ENCODE measurements around the gene PCAT7. TPM values are rescaled to one million over a fixed set of nuclear protein-coding genes. Genes with fewer than 3 reads are reported as not detected.
"Not testable (repeated sequence)": the region's sequence is repeated elsewhere in the genome, so short reads cannot be mapped to it uniquely, and the experiment has no call there.

Gene PCAT7
- total and polyA plus RNA-seq, 8 donors, result 0.18 to 1.8 (median 0.62) TPM; not detected in 1

DNA sequence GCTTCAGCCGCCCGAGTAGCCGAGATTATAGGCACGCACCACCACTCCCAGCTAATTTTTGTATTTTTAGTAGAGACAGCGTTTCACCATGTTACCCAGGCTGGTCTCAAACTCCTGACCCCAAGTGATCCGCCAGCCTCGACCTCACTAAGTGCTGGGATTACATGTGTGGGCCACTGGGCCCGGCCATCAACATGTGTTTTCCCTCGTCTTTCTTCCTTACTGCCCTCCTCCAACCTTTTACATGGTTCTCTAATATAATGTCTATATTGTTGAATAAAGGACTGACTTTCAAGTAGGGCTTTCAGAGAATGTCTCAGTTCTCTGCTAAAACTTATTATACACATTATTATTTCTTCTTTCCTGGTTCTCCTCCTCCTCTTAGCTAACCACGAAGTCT, 21.3 kb upstream of the PCAT7 start:
- Histone ChIP-seq H3K4me3 (no peak overlapping the region), H3K27ac (no peak overlapping the region), H3K9me3 (no peaks in the 10 kb centered on the region), H3K4me1 (peaks cover 0 to 9% (median 6%) of the 10 kb centered on the region in 4 donors), H3K27me3 (no peaks in the 10 kb centered on the region), H3K36me3 (no peaks in the 10 kb centered on the region)
- intact Hi-C loops (cut with DNase I; ENCODE audit: low total_unique reads), result no loop called here
- WGBS, 5 donors, result 79 to 88% (median 86%) methylated on average over 10 of the region's 10 CpGs
- no peak for DNase-seq
- TF ChIP-seq POLR2AphosphoS5 (IDR thresholded peaks at IDR 0.05), result no peak
- TF ChIP-seq EP300 (IDR thresholded peaks at IDR 0.05), result no peak
- no peak for TF ChIP-seq POLR2A (IDR thresholded peaks at IDR 0.05)
- TF ChIP-seq, protein P1, sequence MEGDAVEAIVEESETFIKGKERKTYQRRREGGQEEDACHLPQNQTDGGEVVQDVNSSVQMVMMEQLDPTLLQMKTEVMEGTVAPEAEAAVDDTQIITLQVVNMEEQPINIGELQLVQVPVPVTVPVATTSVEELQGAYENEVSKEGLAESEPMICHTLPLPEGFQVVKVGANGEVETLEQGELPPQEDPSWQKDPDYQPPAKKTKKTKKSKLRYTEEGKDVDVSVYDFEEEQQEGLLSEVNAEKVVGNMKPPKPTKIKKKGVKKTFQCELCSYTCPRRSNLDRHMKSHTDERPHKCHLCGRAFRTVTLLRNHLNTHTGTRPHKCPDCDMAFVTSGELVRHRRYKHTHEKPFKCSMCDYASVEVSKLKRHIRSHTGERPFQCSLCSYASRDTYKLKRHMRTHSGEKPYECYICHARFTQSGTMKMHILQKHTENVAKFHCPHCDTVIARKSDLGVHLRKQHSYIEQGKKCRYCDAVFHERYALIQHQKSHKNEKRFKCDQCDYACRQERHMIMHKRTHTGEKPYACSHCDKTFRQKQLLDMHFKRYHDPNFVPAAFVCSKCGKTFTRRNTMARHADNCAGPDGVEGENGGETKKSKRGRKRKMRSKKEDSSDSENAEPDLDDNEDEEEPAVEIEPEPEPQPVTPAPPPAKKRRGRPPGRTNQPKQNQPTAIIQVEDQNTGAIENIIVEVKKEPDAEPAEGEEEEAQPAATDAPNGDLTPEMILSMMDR (IDR thresholded peaks at IDR 0.05), result no peak

DNA sequence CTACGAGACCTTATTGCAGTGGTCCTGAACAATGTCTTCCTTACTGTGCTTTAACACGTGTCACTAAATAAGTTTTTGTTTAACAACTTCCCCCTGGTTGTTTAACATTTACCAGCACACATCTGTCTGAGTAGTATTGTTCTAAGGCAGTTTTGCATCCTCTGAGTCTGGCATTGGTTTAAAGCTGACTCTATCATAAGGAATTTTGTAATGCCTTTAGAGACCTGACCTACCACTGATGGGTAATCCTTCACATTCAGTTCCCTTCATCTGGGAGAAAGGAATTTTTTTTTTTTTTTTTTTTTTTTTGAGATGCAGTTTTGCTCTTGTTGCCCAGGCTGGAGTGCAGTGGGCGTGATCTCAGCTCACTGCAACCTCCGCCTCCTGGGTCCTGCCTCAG, 20.0 kb upstream of the PCAT7 start:
- TF ChIP-seq POLR2AphosphoS5 (IDR thresholded peaks at IDR 0.05) (no peak), POLR2A (IDR thresholded peaks at IDR 0.05) (no peak), EP300 (IDR thresholded peaks at IDR 0.05) (no peak)
- TF ChIP-seq, protein P1 (IDR thresholded peaks at IDR 0.05), result no peak
- H3K4me1 ChIP-seq, result peaks cover 0 to 9% (median 6%) of the 10 kb centered on the region in 4 donors
- H3K27me3 ChIP-seq, result no peaks in the 10 kb centered on the region
- H3K27ac ChIP-seq, result no peak overlapping the region
- H3K36me3 ChIP-seq, result no peaks in the 10 kb centered on the region
- intact Hi-C loops (cut with DNase I; ENCODE audit: low total_unique reads), result no loop called here
- no peaks in the 10 kb centered on the region for H3K9me3 ChIP-seq
- DNase-seq, result no peak
- 69 to 86% (median 81%) methylated on average over 4 of the region's 4 CpGs for WGBS, 5 donors
- H3K4me3 ChIP-seq, result no peak overlapping the region

DNA sequence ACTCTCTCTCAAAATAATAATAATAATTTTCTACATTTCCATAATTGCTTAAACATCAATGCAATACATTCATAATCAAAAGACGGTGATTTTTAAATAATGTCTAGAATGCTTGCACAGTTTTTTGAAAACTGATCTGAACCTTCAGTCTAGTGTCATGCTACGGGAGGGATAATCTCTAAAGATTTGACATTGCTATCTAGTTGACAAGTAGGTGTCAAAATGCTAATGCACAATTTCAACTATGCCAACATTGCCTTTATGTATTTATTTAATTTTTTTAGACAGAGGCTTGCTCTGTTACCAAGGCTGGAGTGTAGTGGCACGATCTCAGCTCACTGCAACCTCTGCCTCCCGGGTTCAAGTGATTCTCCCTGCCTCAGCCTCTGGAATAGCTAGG, 16.0 kb upstream of the PCAT7 start:
- H3K4me1 ChIP-seq, result no peaks in the 10 kb centered on the region
- no peak overlapping the region for H3K4me3 ChIP-seq
- no peaks in the 10 kb centered on the region for H3K36me3 ChIP-seq
- no peaks in the 10 kb centered on the region for H3K9me3 ChIP-seq
- intact Hi-C loops (cut with DNase I; ENCODE audit: low total_unique reads), result no loop called here
- H3K27ac ChIP-seq, result no peak overlapping the region
- DNase-seq, result no peak
- TF ChIP-seq, protein P1 (IDR thresholded peaks at IDR 0.05), result no peak
- TF ChIP-seq POLR2AphosphoS5 (IDR thresholded peaks at IDR 0.05) (no peak), EP300 (IDR thresholded peaks at IDR 0.05) (no peak), POLR2A (IDR thresholded peaks at IDR 0.05) (no peak)
- no peaks in the 10 kb centered on the region for H3K27me3 ChIP-seq
- 84 to 92% (median 88%) methylated on average over 4 of the region's 4 CpGs for WGBS, 5 donors

DNA sequence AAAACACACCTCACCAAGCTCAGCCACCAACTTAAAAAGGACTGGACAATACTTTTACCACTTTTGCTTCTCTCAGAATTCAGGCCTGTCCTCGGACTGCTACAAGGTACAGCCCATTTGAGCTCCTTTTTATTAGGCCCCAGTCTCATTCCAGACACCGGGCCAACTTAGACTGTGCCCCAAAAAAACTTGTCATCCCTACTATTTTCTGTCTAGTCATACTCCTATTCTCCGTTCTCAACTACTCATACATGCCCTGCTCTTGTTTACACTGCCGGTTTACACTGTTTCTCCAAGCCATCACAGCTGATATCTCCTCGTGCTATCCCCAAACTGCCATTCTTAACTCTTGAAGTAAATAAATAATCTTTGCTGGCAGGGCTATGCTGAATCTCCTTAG, 10.5 kb upstream of the PCAT7 start:
- H3K27me3 ChIP-seq; H3K27ac ChIP-seq; DNase-seq; H3K36me3 ChIP-seq; H3K4me1 ChIP-seq; H3K4me3 ChIP-seq; intact Hi-C loops (cut with DNase I; ENCODE audit: low total_unique reads); H3K9me3 ChIP-seq: not testable (repeated sequence)
- 61 to 73% (median 66%) methylated on average over 2 to 4 of the region's 5 CpGs for WGBS, 5 donors

DNA sequence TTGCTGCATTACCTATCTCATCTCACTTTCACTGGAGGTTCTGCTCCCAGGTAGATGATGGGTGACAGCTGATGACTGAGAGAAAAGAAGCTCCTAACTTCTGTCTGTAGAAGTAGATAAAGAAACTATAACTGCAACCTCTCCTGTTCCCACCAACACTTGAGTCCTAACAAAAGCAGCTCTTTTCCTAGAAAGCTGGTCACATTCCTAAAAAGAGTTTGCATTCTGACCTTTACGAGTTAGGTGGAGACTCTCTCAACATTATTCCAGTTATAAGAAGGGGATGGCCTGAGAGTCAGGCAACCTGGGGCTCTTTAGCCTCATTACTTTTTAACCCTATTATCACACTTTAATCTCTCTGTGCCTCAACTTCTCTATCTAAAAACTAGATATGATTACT, 8.9 kb upstream of the PCAT7 start:
- H3K9me3 ChIP-seq, result no peaks in the 10 kb centered on the region
- no peaks in the 10 kb centered on the region for H3K4me1 ChIP-seq
- no peak for TF ChIP-seq POLR2AphosphoS5 (IDR thresholded peaks at IDR 0.05)
- TF ChIP-seq, protein P1 (IDR thresholded peaks at IDR 0.05), result no peak
- no peak for TF ChIP-seq EP300 (IDR thresholded peaks at IDR 0.05)
- TF ChIP-seq POLR2A (IDR thresholded peaks at IDR 0.05), result no peak
- DNase-seq, result no peak
- no peaks in the 10 kb centered on the region for H3K36me3 ChIP-seq
- no peak overlapping the region for H3K4me3 ChIP-seq
- no peak overlapping the region for H3K27ac ChIP-seq
- no peaks in the 10 kb centered on the region for H3K27me3 ChIP-seq
- intact Hi-C loops (cut with DNase I; ENCODE audit: low total_unique reads), result no loop called here
- 71 to 85% (median 79%) methylated on average over 1 of the region's 1 CpG for WGBS, 5 donors

Data from stomach (tissue), 9 donors.